Kidney tubule cell (primary cell): ENCODE data around the gene TEF.

Experiments
- DNase-seq: peaks from one replicate; pipeline ENCODE4 v3.0.0-alpha.2; 2018; ENCODE audit warnings: low spot score

The TEF gene, protein sequence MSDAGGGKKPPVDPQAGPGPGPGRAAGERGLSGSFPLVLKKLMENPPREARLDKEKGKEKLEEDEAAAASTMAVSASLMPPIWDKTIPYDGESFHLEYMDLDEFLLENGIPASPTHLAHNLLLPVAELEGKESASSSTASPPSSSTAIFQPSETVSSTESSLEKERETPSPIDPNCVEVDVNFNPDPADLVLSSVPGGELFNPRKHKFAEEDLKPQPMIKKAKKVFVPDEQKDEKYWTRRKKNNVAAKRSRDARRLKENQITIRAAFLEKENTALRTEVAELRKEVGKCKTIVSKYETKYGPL

DNA sequence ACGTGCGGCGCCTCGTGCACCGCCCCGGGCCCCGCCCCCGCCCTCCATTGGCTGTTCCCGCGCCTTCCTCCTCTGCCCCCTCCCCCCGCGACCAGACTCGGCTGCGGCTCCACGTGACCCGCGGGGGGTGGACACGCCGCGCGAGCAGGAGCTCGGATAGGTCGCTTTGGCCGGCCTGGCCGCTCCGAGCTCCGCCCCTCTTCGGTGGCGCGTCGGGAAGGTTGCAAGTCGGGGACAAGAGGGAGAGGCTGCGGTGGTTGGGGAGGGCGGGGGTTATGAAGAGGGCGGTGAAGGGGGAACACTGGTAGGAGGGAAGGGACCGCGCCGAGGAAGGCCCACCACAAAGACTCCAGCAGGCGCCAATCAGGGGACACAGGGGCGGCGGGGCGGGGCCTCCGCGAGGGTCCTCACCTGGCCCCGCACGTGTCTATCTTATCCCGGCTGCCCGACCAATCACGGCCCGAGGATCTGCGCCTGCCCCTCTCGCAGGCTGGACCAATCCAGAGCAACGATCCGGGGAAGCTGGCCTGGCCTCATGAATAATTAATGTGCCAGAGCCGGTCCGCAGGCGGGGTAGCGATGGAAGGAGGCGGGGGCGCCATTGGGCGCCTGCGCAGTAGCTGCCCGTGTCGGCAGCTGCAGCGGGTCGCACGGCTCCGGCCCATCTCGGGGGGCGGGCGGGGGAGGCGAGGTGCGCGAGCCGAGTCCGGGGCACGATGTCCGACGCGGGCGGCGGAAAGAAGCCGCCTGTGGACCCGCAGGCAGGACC lies at the start of gene TEF:
TEF (plus strand) TSS at position 614 of the 769 bp plus-strand sequence; CDS start at position 717, 103 bp downstream.
- DNase-seq: peak; percentile 99

DNA sequence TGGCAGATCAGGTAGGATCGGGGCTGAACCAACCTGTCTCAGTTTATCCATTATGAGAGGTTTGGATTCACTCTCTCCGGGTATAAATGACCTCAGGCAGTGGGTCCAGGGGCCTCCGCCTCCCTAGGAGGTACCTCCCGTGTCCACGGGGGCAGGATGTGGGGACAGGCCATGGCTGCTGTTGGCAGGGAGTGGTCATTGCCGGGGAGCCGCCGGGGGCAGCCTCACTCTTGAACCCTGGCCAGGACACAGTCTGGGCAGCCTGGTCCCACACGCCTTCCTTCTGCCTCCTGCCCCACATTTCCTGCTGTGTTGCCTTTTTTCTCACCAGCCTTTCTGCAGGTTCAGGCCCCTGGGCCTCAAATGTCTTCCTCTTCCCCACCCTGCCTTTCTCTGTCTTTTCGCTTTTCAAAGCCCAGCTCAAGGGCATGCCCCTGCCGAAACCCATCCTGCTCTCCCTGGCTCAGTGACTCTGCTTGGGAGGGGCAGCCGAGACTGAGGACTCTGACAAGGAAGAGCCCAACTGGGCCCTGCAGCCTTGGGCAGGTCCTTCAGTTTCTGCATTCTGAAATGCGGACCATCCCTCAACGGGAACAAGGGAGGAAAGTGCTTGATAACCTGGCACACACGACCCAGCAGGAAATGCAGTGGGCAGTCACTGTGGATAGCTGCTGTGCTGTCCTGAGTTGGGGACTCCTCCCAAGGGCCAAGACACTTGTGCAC lies 49.4 kb upstream of the TEF start:
- DNase-seq: no peak

DNA sequence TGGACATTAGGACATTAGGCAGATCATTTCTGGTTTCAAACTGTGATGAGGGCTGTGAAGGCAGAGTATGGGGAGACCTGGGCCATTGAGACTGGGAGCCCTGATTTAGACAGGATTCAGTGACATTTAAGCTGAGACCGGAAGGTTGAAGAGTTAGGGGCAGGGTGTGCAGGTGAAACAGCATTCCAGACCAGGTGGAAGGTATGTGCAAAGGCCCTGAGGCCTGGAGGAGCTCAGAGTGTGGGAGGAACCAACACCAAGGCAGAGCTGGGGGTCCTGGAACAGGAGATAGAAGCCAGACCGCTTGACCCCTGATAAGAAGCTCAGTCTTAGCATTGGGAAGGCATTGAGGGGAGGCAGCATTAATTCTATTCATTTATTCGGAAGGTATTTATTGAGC lies 47.9 kb upstream of the TEF start:
- DNase-seq: no peak

DNA sequence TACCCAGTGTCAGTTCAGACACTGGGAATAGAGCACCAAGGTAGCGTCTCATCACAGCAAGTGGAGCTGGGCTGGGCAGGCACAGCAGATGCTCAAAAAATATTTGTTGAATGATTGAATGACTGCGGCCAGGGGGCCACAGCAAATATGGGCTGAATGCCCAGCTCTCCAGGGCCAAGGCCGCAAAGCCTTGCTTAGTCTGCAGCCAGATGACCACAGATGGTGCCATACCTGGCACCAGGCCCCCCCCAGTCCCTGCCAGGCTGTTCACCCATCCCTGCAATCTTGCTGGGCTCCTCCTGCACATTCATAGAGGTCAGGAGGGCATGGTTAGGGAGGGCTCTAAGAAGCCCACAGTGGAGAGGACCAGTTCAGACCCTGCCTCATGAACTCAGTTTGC lies 47.5 kb upstream of the TEF start:
- DNase-seq: no peak

DNA sequence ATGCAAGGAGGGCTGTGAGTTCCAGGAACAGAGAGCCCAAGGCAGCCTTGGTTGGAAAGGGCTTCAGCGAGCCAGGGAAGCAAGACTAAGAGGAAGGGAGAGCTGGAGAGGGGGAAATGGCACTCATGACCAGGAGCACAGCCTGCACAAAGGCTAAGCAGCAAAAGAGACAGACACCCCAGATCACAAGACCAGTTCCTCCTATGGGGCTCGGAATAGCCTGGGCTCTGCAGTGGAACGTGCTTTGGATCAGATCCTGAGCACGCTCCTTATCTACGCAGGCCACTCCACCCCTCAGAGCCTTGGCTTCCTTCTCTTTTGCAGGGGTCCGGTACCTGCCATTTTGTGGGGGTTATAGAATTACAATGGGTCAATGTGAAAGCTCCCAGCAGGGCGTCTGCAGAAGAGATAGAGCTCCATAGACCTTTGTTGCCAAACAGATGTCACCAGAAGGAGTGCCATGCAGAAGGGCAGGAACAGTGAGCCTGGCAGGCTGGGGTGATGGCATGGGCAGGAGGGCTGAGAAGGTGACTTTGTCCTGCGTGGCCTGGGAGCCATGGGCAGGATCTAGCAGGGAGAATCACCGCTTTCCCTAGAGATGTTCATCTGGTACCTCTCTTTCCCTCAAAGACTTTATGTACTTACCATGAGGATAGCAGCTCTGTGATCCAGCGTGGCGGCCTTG lies 46.6 kb upstream of the TEF start:
- DNase-seq: no peak

DNA sequence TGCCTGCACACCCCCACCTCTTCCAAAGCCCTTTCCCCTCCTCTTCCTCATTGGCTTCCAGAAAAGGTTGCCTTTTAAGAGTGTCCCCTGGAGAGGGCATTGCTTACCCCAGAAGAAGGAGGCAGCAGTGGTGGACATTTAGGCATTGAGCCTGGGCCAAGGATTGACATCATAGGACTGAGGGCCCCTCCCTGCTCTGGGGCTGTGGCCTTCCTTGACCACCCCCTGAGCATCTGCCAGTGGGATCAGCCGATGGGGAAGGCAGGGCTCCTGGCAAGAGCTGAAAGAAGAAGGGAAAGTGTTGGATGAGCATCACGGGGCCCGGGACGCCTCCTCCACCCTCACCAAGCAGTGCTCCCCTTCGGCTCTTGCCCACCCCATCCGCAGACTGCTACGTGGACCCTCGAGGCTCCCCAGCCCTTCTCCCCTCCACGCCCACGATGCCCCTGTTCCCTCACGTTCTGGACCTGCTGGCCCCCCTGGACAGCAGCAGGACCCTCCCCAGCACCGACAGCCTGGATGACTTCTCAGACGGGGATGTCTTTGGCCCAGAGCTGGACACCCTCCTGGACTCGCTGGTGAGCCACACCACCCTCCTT lies 43.0 kb upstream of the TEF start:
- no peak for DNase-seq

DNA sequence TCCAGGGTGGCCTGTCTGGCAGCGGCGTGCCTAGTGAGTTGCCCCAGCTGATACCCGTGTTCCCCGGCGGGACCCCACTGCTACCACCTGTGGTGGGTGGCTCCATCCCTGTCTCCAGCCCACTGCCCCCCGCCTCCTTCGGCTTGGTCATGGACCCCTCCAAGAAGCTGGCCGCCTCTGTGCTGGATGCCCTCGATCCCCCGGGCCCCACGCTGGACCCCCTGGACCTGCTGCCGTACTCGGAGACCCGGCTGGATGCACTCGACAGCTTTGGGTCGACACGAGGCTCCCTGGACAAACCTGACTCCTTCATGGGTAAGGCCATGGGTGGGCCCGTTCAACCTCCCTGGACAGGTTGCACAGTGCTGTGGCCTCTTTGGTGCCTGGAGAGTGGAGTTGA lies 41.9 kb upstream of the TEF start:
- DNase-seq: no peak

DNA sequence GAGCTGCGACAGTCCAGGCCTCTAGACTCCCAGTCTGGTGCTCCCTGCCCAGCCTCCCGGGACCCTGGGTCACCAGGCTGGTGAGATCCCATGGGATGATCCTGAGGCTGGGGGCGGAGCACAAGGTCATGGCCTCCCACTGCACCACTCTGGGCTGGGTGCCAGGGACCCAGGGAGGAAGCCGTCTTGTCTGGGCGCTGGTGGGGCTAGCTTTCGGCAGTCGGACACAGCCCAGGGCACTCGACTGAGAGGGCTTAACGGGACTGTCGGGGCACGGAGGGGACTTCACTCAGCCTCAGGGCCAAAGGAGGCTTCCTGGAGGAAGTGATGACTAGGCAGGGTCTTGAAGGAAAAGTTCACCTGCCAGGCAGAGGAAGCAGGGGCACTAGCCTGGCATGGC lies 41.4 kb upstream of the TEF start:
- DNase-seq: no peak

DNA sequence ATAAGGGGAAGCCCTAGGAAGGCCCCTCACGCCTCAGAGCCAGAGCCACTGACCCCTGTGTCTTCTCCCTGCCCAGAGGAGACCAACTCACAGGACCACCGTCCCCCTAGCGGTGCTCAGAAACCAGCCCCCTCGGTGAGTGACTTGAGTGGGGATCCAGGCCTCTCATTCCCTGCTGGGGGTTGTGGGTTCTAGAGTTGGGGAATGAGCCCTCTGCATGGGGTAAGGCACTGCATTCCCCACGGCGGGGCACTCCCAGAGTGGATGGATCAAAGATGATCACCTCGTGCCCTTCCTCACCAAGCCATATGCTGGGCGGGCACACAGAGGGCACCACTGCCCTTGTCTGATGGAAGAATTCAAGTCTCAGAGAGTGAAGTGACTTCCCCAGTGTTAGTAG lies 40.7 kb upstream of the TEF start:
- no peak for DNase-seq

DNA sequence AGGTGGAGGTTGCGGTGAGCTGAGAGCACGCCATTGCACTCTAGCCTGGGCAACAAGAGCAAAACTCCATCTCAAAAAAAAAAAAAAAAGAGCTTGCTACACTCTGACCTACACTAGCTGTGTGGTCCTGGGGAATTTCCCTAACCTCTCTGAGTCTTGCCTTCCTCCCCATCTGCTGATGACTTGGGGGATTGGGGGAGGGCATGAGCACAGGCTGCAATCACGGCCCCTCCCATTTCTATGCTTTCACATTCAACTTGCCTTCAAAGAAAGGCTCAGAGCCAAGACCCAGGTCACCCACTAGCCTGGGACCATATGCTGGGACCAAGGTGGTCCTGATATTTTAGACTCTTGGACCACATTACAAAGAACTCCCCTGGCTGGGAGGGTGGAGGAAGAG lies 39.8 kb upstream of the TEF start:
- DNase-seq: peak; percentile 38

DNA sequence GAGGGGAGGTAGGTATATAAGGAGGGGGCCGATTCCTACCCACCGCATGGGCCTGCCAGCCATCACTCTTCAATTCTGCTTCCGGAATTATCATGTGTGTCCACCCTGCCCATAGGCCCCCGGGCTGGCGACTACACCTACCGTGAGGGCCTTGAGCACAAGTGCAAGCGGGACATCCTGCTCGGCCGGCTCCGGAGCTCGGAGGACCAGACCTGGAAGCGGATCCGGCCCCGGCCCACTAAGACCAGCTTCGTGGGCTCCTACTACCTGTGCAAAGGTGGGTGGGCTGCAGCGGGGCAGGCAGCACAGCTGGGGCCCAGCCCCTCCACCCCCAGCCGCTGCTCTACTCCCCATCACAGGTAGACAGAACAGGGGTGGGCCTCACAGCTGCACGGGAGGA lies 38.4 kb upstream of the TEF start:
- DNase-seq: no peak

DNA sequence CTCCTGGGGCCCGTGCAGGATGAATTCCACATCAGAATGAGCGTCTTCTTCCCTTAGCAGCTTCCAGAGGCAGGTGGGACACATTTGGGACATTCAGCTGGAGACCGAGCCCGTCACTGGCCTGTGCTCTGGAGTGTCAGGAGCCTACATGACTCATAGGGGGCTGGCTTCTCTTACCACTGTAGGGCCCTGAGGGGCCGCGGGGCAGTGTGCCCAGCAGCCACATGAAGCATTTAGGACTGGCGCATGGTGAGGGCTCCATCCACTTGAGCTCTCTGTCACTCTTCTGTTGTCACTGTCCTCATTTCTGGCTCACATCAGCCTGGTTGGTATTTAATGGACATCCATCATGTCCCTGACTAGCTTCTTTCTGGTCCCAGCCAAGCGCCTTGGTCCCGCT lies 38.0 kb upstream of the TEF start:
- DNase-seq: no peak

DNA sequence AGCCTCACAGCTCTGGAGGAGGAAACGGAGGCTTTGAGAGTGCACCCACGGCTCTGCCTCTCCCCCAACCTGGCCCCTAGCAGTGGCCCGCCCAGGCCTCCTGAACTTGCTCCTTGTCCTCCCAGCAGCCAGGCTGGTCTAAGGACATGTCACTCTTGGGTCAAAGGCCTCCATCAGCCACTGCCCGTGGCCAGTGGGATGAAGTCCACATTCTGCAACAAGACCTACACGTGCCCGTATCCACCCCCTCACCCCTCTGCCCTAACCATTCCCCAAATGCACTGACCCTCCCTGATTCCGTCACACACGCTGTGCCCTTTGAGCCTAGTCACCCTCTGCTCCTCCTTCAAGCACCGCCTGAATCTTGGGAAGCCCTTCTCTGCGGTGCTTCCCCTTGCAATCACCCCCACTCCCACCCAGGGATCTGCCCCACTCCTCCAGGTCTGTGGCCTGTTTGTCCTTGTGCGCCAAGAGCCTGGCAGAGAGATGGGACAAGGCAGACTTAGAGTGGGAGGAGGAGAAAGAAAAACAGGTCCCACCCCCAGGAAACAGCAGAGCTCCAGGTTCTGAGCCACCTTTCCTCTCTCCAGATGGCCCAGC lies 37.5 kb upstream of the TEF start:
- no peak for DNase-seq

DNA sequence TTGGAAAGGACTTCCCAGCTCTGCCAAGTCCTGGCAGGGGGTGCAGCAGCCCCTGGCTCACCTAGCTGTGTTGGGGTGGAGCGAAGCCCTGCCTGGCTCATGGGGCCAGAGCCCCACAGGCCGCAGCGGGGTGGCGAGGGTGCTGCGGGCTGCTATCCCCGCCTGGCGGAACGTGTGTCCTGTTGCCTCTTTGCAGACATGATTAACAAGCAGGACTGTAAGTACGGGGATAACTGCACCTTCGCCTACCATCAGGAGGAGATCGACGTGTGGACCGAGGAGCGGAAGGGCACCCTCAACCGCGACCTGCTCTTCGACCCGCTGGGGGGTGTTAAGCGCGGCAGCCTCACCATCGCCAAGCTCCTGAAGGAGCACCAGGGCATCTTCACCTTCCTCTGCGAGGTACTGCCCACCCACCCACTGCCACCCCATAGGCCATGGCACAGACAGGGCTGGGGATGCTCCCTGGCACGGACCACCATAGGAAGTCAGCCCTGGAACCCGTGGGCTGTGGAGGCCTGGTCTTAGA lies 35.9 kb upstream of the TEF start:
- no peak for DNase-seq

DNA sequence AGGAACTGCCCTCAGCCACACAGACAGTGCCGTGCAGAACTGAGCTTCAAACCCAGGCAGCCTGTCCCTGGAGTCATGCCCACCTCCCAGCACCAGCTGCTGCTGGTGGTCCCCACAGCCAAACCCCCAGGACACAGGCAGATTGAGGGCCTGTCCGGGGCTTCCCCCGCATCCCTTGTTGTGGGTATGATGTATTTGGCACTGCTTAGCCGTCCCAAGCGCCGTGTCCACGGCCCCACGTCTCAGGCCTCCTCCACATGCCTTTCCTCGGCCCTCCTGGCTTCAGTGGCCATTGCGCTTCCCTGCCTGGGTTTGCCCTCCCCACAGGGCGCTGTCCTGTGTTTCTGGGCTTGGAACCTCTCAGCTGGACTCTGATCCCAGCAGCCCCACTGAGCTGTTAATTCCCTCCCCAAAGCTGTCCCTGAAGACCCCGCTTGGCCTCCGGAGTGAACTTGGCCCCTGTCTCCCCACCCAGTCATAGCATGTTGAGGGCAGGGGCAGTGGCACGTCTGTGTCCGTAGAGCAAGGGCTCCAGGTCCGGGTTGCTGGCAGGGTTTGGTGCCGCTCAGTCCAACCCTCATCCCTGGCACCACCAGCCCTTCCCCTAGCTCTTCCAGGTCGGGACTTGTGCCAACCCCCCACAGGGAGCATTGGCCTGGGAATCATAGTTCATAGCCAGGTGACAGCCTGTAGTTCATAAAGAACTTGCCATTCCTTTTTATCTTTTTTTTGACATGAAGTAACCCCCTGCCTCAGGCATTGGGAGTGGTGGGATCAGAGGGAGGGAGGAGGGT lies 34.5 kb upstream of the TEF start:
- DNase-seq: no peak

DNA sequence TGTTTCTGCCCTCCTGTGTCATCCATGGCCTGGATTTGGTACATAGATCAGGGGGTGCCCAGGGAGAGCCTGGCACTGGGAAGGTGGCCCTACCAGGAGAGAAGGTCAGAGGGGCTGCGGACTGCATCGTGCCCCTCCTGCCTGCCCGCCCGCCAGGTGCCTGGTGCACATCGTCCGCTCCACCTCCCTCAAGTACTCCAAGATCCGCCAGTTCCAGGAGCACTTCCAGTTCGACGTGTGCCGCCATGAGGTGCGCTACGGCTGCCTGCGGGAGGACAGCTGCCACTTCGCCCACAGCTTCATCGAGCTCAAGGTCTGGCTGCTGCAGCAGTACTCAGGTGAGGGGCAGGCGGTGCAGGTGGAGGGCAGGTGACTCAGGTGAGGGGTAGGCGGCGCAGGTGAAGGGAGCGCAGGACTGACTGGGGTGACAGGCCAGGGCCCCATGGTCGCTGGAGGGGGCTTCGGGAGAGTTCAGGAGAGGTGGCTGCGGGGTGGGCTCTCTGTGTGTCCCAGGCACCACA lies 32.7 kb upstream of the TEF start:
- DNase-seq: no peak

DNA sequence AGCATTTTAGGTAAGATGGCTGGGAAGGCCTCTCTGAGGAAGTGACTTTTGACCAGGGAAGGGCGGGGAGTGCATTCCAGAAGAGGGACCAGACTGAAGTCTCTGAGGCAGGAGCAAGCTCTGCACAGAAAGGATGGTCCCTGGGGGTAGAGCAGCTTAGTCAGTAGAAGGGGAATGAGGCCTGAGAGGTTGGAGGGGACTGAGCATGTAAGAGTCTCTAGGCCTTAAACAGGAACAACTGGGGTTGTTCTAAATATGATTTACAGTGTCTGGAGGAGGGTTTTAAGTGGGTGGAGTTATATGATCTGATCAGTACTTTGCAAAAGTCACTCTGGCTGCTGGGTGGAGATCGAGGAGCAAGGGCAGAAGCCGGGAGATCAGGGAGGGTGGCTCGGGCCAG lies 31.7 kb upstream of the TEF start:
- DNase-seq: no peak

DNA sequence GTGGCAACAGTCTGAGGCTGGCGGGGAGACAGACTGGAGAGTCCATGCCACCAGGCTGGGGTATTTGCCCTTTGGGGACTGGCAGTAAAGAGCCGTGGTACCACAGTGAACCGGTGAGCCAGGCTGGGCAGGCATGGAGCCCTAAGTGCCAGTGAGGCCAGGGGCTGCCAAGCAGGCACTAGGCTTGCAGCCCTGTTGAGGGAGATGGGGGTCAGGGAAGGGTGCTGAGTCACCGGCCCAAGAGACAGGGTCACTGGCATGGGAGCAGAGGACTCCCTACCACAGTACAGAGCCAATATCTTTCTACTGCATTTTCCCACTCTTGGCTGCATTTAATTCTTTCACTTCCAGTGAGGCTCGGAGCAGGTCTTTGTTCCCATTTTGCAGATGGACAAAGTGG lies 30.7 kb upstream of the TEF start:
- DNase-seq: no peak

DNA sequence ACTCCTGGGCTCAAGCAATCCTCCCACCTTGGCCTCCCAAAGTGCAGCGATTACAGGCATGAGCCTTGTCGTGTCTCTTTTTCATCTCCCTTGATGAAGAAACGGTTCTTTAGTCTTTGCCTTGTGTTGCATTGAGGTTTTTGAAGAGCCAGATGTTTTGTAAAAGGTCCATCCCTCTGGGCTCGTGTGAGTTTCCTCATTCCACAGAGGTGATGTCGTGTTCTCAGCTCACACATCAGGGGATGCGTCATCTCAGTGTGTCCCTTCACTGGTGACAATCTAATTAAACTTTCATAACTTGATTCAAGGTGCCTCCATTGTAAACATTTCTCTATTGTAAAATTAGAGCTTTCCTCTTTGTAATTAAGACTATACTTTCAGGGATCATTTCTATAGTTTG lies 29.7 kb upstream of the TEF start:
- peak; percentile 85 for DNase-seq

DNA sequence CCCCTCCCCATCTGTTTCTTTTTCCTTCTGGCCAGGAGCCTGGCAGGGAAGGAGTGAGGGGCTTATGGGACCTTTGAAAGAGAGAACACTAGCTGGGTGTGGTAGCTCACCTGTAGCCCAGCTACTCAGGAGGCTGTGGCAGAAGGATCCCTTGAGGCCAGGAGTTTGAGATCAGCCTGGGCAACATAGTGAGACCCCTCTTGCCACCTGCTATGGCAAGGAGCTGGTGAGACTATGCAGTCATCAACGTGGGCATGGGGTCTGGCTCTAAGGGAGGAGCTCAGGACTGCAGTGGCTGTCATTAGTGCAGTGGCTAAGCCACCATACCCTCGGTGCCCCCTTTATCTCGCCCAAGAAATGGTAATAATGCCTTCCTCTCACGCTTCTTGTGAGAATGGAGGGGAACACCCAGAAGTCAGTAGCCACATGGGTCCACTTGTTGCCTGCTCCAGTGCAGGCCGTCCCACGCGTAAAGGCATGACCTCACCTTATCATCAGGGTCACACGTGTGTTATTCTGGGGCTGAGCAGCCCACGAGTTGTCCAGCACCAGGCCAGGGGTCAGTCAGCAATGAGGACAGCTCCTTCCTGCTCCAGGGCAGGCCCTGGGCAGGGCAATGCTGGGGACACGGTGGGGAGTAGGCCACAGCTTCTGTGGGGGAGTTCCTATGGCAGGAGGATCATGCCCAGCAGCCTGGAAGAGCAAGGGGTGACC lies 27.7 kb upstream of the TEF start:
- no peak for DNase-seq
